Adrenal gland (tissue), 12 donors: ENCODE results near the gene ERBB4. TPM values are rescaled to one million over a fixed set of nuclear protein-coding genes. Genes with fewer than 3 reads are reported as not detected.

Experiments
- DNase-seq, 7 donors: peaks; one replicate each; pipeline ENCODE4 v3.0.0-alpha.2; 2019 to 2020
- H3K27ac ChIP-seq, 5 donors: fragments of 200-600 bp; sonication (generic) in 4 of 5; 1 replicate in 3 of 5; 2 replicates in 2 of 5; pipeline versions ENCODE4 v1.5.1 to v1.8.0; 2016 to 2020; ENCODE audit warnings: mild to moderate bottlenecking in 1 of 5
- H3K27me3 ChIP-seq: fragments of 200-600 bp; 2 replicates; pipeline ENCODE4 v1.8.0; 2021
- H3K36me3 ChIP-seq, 2 donors: fragments of 200-600 bp; replicated peaks in 1 of 2; 1 replicate in 1 of 2; 2 replicates in 1 of 2; pipeline versions ENCODE4 v1.5.1 to v1.8.0; 2018 to 2022
- H3K4me1 ChIP-seq, 2 donors: fragments of 200-600 bp; replicated peaks in 1 of 2; 1 replicate in 1 of 2; 2 replicates in 1 of 2; pipeline versions ENCODE4 v1.5.1 to v1.8.0; 2018 to 2021
- H3K4me3 ChIP-seq, 4 donors: fragments of 200-600 bp; sonication (generic) in 3 of 4; one replicate each; pipeline ENCODE4 v1.5.1; 2016 to 2018
- H3K9me3 ChIP-seq, 3 donors: fragments of 200-600 bp; sonication (generic) in 1 of 3; replicated peaks in 1 of 3; 1 replicate in 2 of 3; 2 replicates in 1 of 3; pipeline versions ENCODE4 v1.5.1 to v1.8.0; 2016 to 2021
- POLR2A ChIP-seq, 2 donors: fragments of 450-650 bp; IDR thresholded peaks; one replicate each; pipeline ENCODE4 v1.6.1; 2017; ENCODE audit warnings: antibody characterized with exemption in 2 of 2, mild to moderate bottlenecking in 2 of 2, moderate library complexity in 1 of 2
- WGBS, 4 donors: extraction: QIAGEN DNeasy Blood & Tissue Kit in 2 of 4; methylation state at CpG; one replicate each; pipeline versions ENCODE4 v1.1.5 to v1.1.7; 2013 to 2017; 5-methylcytosine and 5-hydroxymethylcytosine counted together
- intact Hi-C, 2 donors: fragments of 100-400 bp; cut with DNase I; formaldehyde crosslinking; loops; one replicate each; pipeline versions ENCODE4 v1.14.1 to v1.15.0; 2022 to 2023
- polyA plus RNA-seq, 3 donors: library from polyadenylated mRNA; stranded (reverse); fragments of 200-250 nt in 2 of 3; fragments of 350-450 nt in 1 of 3; fragmentation: Illumina TruSeq in 1 of 3; extraction: RNeasy Lipid Tissue Mini Kit (QIAGEN cat#74804) in 1 of 3; gene quantifications; one replicate each; pipeline ENCODE4 v1.2.3, GENCODE V29; 2013 to 2014
- total RNA-seq, 9 donors: library from RNA; depleted of rRNA in 4 of 9; stranded (reverse); fragments of >200 nt in 4 of 9; fragments of 120-200 nt in 1 of 9; fragmentation: NEBNext Ultra II Directional in 1 of 9; extraction: Animal tissue kit (Norgen Biotek cat#: 25700) in 1 of 9; gene quantifications; one replicate each; pipeline versions ENCODE4 v1.1.0 to v1.2.4, GENCODE V29; 2013 to 2023
- TF ChIP-seq, protein P1 (sequence below), 6 experiments: fragments of 450-650 bp in 4 of 6; fragments of 200-600 bp in 2 of 6; sonication (generic) in 1 of 6; IDR thresholded peaks; 1 replicate in 5 of 6; 2 replicates in 1 of 6; pipeline versions ENCODE4 v1.5.1 to v1.8.0; 2016 to 2021; ENCODE audit warnings: antibody characterized with exemption in 6 of 6, mild to moderate bottlenecking in 2 of 6, moderate library complexity in 1 of 6
- donor health status: healthy with polysubstance abuse.
- donor health status: Bipolar disorder and iron deficiency.
- donor health status: DM: yes; HTN: yes; CAD: no.
- donor health status: DM: no; HTN: no; CAD: no.
- donor health status: DM: no; HTN: no; CAD: no.
- donor health status: DM: yes; HTN: yes; CAD: no.

The ERBB4 gene
- total and polyA plus RNA-seq, 12 donors: 0.06 to 2.9 (median 0.49) TPM

DNA sequence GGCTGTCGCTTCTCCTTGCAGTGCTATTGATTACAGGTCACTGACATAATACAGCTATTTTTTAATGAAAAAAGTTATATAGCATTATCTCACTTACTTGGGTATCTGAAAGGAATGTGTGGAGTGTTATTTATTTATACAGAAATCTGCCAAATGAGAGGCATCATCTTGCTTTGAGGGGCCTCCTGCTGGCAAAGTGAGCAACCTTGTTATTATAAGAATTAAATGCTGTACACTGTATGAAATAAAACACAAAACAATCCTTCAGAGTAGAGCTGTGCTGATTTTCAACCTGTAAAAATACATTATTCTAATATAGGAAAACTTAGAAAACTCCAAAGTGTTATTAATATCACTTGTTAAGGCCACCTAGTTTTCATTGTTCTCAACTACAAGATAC, 20.9 kb downstream of the ERBB4 start:
- intact Hi-C loops: no loop called here
- no peaks in the 10 kb centered on the region for H3K4me1 ChIP-seq

GRCh38 chr2:212505586-212505985, 33.0 kb downstream of the ERBB4 start:
- Histone ChIP-seq H3K36me3 (no peaks in the 10 kb centered on the region), H3K4me3 (no peak overlapping the region), H3K27ac (no peak overlapping the region), H3K9me3 (no peaks in the 10 kb centered on the region), H3K4me1 (no peaks in the 10 kb centered on the region), H3K27me3 (no peaks in the 10 kb centered on the region)
- no peak for DNase-seq
- intact Hi-C loops: no loop called here
- TF ChIP-seq POLR2A (IDR thresholded peaks at IDR 0.05): no peak
- TF ChIP-seq, protein P1, sequence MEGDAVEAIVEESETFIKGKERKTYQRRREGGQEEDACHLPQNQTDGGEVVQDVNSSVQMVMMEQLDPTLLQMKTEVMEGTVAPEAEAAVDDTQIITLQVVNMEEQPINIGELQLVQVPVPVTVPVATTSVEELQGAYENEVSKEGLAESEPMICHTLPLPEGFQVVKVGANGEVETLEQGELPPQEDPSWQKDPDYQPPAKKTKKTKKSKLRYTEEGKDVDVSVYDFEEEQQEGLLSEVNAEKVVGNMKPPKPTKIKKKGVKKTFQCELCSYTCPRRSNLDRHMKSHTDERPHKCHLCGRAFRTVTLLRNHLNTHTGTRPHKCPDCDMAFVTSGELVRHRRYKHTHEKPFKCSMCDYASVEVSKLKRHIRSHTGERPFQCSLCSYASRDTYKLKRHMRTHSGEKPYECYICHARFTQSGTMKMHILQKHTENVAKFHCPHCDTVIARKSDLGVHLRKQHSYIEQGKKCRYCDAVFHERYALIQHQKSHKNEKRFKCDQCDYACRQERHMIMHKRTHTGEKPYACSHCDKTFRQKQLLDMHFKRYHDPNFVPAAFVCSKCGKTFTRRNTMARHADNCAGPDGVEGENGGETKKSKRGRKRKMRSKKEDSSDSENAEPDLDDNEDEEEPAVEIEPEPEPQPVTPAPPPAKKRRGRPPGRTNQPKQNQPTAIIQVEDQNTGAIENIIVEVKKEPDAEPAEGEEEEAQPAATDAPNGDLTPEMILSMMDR (IDR thresholded peaks at IDR 0.05): no peak
- WGBS, 4 donors: 64 to 77% (median 66%) methylated on average over 2 of the region's 2 CpGs

More for the DNA sequence above, 20.9 kb downstream of the ERBB4 start:
- no peaks in the 10 kb centered on the region for H3K27me3 ChIP-seq
- no peak for TF ChIP-seq POLR2A (IDR thresholded peaks at IDR 0.05)
- TF ChIP-seq, protein P1 (IDR thresholded peaks at IDR 0.05): no peak
- DNase-seq: no peak
- WGBS, 4 donors: 80 to 95% (median 85%) methylated on average over 1 of the region's 1 CpG
- no peaks in the 10 kb centered on the region for H3K9me3 ChIP-seq
- H3K4me3 ChIP-seq: no peak overlapping the region
- no peaks in the 10 kb centered on the region for H3K36me3 ChIP-seq
- H3K27ac ChIP-seq: no peak overlapping the region

DNA sequence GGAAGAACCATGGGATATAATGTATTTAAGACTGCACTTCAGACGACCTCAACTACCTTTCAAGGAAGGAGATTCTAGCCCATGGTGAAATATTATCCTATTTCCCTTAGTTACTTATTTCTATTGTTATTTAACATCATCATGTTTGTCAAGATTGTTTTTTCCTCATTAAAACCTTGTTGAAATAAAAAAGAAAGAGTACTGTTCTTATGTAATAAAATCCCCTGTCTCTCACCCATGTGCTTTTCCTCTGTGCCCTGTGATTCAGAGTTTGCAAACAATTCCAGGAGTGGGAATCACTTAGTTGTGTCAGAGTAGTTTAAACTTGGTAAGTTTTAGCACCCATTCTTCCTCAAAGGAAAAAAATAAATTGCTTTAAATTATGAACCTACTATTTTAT, 43.6 kb downstream of the ERBB4 start:
- 33 to 50% (median 48%) methylated on average over 1 of the region's 1 CpG for WGBS, 4 donors
- Histone ChIP-seq H3K4me1 (no peaks in the 10 kb centered on the region), H3K4me3 (no peak overlapping the region), H3K27me3 (no peaks in the 10 kb centered on the region), H3K27ac (no peak overlapping the region), H3K36me3 (no peaks in the 10 kb centered on the region), H3K9me3 (no peaks in the 10 kb centered on the region)
- intact Hi-C loops: no loop called here
- DNase-seq: no peak
- TF ChIP-seq, protein P1 (IDR thresholded peaks at IDR 0.05): no peak
- TF ChIP-seq POLR2A (IDR thresholded peaks at IDR 0.05): no peak

GRCh38 chr2:212494418-212495020, 44.1 kb downstream of the ERBB4 start:
- no peak overlapping the region for H3K27ac ChIP-seq
- 67 to 76% (median 71%) methylated on average over 1 of the region's 1 CpG for WGBS, 4 donors

More at GRCh38 chr2:212494418-212495020, 44.1 kb downstream of the ERBB4 start:
- Histone ChIP-seq H3K9me3 (no peaks in the 10 kb centered on the region), H3K4me1 (no peaks in the 10 kb centered on the region), H3K36me3 (no peaks in the 10 kb centered on the region), H3K27me3 (no peaks in the 10 kb centered on the region), H3K4me3 (no peak overlapping the region)
- intact Hi-C loops: no loop called here
- no peak for DNase-seq
- TF ChIP-seq POLR2A (IDR thresholded peaks at IDR 0.05): no peak
- TF ChIP-seq, protein P1 (IDR thresholded peaks at IDR 0.05): no peak
